Measurements from ENCODE around the gene MRPL51.
A peak's percentile ranks its signal among the peaks of the same experiment; 100 is the strongest.

MRPL51 gene

GRCh38 chr12:6492838-6493496, at the start of gene MRPL51:
Gene MRPL51, minus strand, starts transcription at chr12:6493262. Its CDS starts 126 bp downstream, at chr12:6493136.
- peak; percentile 95 for DNase-seq

GRCh38 chr12:6542209-6543009, 49.3 kb upstream of the MRPL51 start:
- no peak for DNase-seq

- DNase-seq: no peak
Measured at GRCh38 chr12:6541371-6542165, 48.5 kb upstream of the MRPL51 start.

- DNase-seq: peak; percentile 39
Measured at GRCh38 chr12:6540181-6540877, 47.3 kb upstream of the MRPL51 start.

- no peak for DNase-seq
Measured at GRCh38 chr12:6539707-6540134, 46.7 kb upstream of the MRPL51 start.

GRCh38 chr12:6539314-6539682, 46.2 kb upstream of the MRPL51 start:
- no peak for DNase-seq

- DNase-seq: no peak
Measured at GRCh38 chr12:6538420-6539313, 45.6 kb upstream of the MRPL51 start.

GRCh38 chr12:6537580-6538419, 44.7 kb upstream of the MRPL51 start:
- peak; percentile 73 for DNase-seq

GRCh38 chr12:6536894-6537579, 44.0 kb upstream of the MRPL51 start:
- no peak for DNase-seq

- peak; percentile 9 for DNase-seq
Measured at GRCh38 chr12:6535960-6536847, 43.1 kb upstream of the MRPL51 start.

GRCh38 chr12:6535697-6535946, 42.6 kb upstream of the MRPL51 start:
- no peak for DNase-seq

- peak; percentile 68 for DNase-seq
Measured at GRCh38 chr12:6534945-6535696, 42.1 kb upstream of the MRPL51 start.

GRCh38 chr12:6534695-6534944, 41.6 kb upstream of the MRPL51 start:
- DNase-seq: no peak

- DNase-seq: peak; percentile 76
Measured at GRCh38 chr12:6533923-6534694, 41.0 kb upstream of the MRPL51 start, which contains the start of gene GAPDH. Gene GAPDH, plus strand, starts transcription at chr12:6534517. Its CDS starts 316 bp downstream, at chr12:6534833.

GRCh38 chr12:6533653-6533922, 40.5 kb upstream of the MRPL51 start:
- no peak for DNase-seq

- DNase-seq: peak; percentile 16
Measured at GRCh38 chr12:6532927-6533652, 40.0 kb upstream of the MRPL51 start.

GRCh38 chr12:6532051-6532926, 39.2 kb upstream of the MRPL51 start:
- peak; percentile 73 for DNase-seq

All from activated effector memory CD4-positive, alpha-beta T cell treated with Interleukin-2 at 50 U/mL for 16 hours (primary cell).